Measurements from ENCODE around the gene TSSK2.

DNA sequence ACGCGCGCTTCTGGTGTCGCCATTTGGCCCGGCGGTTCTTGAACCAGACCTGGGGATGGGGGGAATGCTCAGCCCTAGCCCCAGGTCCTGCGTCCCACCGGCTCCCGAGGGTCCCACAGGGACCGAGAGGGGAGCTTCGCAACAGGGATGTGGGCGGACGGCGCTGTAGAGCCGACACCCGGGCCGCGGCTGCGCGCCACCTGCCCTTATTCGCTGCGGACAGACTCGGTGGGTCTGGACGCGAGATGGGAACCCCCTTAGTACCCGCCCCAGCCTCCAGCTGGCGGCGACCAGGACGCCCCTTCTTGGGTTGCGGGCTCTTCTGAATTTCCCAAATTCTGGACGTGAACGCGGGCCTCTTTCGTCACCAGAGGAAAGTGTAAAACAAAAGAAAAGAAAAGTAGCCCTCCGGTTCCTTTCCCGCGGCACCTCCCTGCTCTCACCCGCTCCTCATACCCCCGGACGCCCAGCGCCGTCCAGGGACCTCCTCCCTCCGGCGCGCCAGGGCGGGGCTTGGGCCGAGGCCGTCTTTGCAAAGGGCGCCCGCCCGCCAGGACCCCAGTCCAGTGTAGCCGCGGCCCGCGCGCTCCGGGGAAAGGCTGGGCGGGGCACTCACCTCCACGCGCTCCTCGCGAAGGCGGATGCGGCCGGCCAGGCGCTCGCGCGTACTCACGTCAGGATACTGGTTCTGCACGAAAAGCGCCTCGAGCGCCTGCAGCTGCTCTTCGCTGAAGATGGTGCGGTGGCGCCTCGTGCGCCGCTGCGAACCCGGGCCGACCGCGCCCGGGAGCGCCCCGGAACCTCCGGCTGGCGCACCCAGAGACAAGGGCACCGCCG lies 18.2 kb downstream of the TSSK2 start:
- TF ChIP-seq POLR2AphosphoS5 (IDR thresholded peaks at IDR 0.05; ENCODE audit: low read depth, low read length) (no peak), POLR2A (IDR thresholded peaks at IDR 0.05; ENCODE audit: low read depth, low read length) (no peak)
